OCI-LY7 (cell line): ENCODE results near the gene CETP.

Experiments used
- EZH2phosphoT487 ChIP-seq: fragments of 200-600 bp; sonication (generic); IDR thresholded peaks from 2 replicates; pipeline ENCODE4 v1.6.1; 2018; ENCODE audit warnings: low read depth, borderline replicate concordance, mild to moderate bottlenecking, mixed run types, antibody characterized with exemption, low read length, moderate library complexity, mixed read lengths
- TF ChIP-seq, protein P1 (sequence below): fragments of 200-600 bp; sonication (generic); conservative IDR thresholded peaks from 2 replicates; pipeline ENCODE4 v1.5.1; 2014; ENCODE audit warnings: mild to moderate bottlenecking, antibody characterized with exemption, low read length, moderate library complexity, mixed read lengths

DNA sequence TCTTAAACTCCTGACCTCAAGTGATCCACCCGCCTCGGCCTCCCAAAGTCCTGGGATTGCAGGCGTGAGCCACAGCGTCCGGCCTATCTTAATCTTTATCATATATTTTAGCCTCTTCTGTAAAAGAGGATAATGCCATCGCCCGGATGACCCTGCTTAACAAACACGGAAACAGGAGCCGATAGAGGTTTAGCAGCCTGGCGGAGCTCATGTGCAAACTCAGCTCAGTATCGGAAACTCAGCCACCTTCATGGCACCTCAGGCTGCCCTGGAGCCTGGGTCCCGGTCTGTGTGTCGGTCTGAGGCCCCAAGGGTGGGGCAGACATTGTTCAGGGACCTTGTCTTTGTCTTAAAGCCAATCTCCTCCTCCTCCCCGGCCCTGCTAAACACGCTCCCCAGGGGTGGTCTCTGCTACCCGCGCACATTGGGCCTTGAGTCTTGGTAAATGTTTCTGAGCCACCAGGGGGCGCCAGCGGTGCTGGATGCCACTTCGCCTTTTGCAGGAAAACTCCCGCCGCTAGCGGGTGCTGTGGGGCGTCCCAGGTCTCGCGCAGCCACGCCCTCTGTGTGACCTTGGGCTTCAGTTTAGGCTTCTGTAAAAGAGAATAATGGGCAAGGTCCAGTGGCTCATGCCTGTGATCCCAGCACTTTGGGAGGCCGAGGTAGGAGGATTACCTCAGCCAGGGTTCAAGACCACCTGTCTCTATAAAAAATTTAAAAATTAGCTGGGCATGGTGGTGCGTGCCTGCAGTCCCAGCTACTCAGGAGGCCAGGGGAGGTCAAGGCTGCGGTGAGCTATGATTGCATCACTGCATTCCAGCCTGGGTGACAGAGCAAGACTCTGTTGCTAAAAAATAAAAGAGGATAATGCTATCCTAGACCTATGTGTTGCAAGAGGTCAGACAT, 2.7 kb downstream of the CETP start:
- TF ChIP-seq, protein P1, sequence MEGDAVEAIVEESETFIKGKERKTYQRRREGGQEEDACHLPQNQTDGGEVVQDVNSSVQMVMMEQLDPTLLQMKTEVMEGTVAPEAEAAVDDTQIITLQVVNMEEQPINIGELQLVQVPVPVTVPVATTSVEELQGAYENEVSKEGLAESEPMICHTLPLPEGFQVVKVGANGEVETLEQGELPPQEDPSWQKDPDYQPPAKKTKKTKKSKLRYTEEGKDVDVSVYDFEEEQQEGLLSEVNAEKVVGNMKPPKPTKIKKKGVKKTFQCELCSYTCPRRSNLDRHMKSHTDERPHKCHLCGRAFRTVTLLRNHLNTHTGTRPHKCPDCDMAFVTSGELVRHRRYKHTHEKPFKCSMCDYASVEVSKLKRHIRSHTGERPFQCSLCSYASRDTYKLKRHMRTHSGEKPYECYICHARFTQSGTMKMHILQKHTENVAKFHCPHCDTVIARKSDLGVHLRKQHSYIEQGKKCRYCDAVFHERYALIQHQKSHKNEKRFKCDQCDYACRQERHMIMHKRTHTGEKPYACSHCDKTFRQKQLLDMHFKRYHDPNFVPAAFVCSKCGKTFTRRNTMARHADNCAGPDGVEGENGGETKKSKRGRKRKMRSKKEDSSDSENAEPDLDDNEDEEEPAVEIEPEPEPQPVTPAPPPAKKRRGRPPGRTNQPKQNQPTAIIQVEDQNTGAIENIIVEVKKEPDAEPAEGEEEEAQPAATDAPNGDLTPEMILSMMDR = peak; percentile 100
- TF ChIP-seq EZH2phosphoT487 = no peak
